HG02973 (cell line): ENCODE data around the gene RWDD2A.
"Not testable (repeated sequence)": the region's sequence is repeated elsewhere in the genome, so short reads cannot be mapped to it uniquely, and the experiment has no call there.

Source experiments
- ATAC-seq: cut with Tn5 transposase; IDR thresholded peaks from one replicate; pipeline ENCODE4 v1.9.1; 2021; ENCODE audit warnings: moderate library complexity; ENCODE audit not compliant: unreplicated experiment

The RWDD2A gene

GRCh38 chr6:83192871-83193746 is at the start of gene RWDD2A, which contains the start of gene PGM3:
TSS of gene RWDD2A (plus strand) at chr6:83193357. CDS start at chr6:83194452, 1,095 bp downstream.
TSS of gene PGM3 (minus strand) at chr6:83193265. CDS start at chr6:83191012, 2,253 bp downstream.
- peak; percentile 96 for ATAC-seq

- ATAC-seq, result no peak
These were observed 42.0 kb upstream of the RWDD2A start for GRCh38 chr6:83151114-83151513.

GRCh38 chr6:83152913-83153312 is 40.2 kb upstream of the RWDD2A start:
- ATAC-seq, result no peak

- ATAC-seq, result no peak
These were observed 39.2 kb upstream of the RWDD2A start for GRCh38 chr6:83153883-83154521.

- no peak for ATAC-seq
These were observed 37.4 kb upstream of the RWDD2A start for GRCh38 chr6:83155794-83156193.

GRCh38 chr6:83160167-83160566 is 33.0 kb upstream of the RWDD2A start:
- no peak for ATAC-seq

- no peak for ATAC-seq
These were observed 25.4 kb upstream of the RWDD2A start for GRCh38 chr6:83167726-83168278.

GRCh38 chr6:83168556-83168955 is 24.6 kb upstream of the RWDD2A start:
- ATAC-seq, result no peak

GRCh38 chr6:83169106-83169505 is 24.1 kb upstream of the RWDD2A start:
- ATAC-seq, result no peak

GRCh38 chr6:83169511-83169910 is 23.6 kb upstream of the RWDD2A start:
- ATAC-seq, result no peak

- ATAC-seq, result no peak
These were observed 16.9 kb upstream of the RWDD2A start for GRCh38 chr6:83176246-83176645.

- no peak for ATAC-seq
These were observed 12.7 kb upstream of the RWDD2A start for GRCh38 chr6:83180426-83180950.

GRCh38 chr6:83182114-83182513 is 11.0 kb upstream of the RWDD2A start:
- ATAC-seq, result no peak

GRCh38 chr6:83183082-83183828 is 9.9 kb upstream of the RWDD2A start:
- ATAC-seq, result no peak

- ATAC-seq, result no peak
These were observed 8.1 kb upstream of the RWDD2A start for GRCh38 chr6:83185096-83185495.

- no peak for ATAC-seq
These were observed 4.7 kb upstream of the RWDD2A start for GRCh38 chr6:83188501-83188900.

- ATAC-seq, result no peak
These were observed 2.5 kb upstream of the RWDD2A start for GRCh38 chr6:83190626-83191025.

GRCh38 chr6:83191974-83192373 is 1.2 kb upstream of the RWDD2A start:
- ATAC-seq, result not testable (repeated sequence)

GRCh38 chr6:83192456-83192855 is 701 bp upstream of the RWDD2A start:
- no peak for ATAC-seq

- peak; percentile 18 for ATAC-seq
These were observed 800 bp downstream of the RWDD2A start for GRCh38 chr6:83193747-83194566.
